Measurements from ENCODE around the gene EHD4. TPM values are rescaled to one million over a fixed set of nuclear protein-coding genes. Genes with fewer than 3 reads are reported as not detected.

The EHD4 gene
- total RNA-seq, 1 donor from 2014 or later: 39.7 TPM

GRCh38 chr15:41994772-41995475 lies 22.6 kb upstream of the EHD4 start:
- DNase-seq (ENCODE audit: low spot score): no peak

DNA sequence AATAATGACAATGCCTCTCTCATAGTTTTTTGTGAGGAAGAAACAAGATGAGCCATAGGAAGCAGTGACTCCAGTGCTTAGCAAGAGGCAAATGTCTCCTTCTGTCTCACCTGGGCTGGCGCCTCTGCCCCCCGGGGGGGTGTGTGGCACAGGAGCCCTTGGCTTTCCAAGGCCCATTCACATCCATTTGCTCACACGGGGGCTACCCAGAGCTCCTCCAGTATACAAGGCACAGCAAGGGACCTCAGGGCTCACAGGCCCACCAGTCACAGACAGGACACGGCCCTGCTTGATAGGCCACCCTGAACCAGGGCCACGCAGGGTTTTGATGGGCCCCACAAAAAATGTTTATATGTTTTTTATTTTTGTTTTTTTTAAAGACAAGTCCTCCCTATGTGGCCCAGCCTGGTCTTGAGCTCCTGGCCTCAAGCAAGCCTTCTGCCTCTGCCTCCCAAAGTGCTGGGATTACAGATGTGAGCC lies 21.9 kb upstream of the EHD4 start:
- DNase-seq (ENCODE audit: low spot score): no peak

DNA sequence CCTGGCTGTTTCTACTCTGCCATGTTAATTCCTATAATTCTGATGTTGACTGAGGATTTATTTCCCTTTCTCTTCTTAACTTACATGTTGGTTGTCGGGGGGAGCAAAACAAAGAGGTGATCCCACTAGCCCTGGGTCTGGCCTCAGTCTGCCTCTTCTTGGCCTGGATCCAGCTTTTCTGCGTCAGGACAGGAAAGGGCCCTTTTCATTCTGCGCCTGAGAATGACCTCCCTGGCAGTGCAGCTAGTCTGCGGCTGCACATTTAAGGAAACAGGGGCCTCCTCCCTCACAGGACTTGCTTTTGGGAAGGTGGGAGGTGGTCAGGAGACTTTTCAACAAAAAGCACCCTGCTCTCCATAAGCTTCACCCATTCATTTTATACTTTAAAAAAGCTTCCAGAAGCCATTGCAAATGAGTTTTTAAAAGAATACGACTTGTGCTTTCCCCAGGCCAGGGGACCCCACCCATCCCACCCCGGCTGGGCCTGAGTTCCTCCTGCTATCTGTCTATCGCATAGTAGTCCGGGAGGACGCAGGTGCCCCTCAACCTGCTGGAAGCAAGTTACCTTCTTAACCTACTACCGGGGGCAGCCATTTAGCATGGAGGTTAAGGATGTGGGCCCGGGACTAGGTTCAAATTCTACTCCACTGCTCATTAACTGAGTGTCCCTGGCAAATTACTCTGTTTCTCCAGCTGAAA lies 21.3 kb upstream of the EHD4 start:
- no peak for DNase-seq (ENCODE audit: low spot score)

GRCh38 chr15:41992803-41993190 lies 20.4 kb upstream of the EHD4 start:
- no peak for DNase-seq (ENCODE audit: low spot score)

GRCh38 chr15:41992151-41992802 lies 19.9 kb upstream of the EHD4 start:
- DNase-seq (ENCODE audit: low spot score): no peak

DNA sequence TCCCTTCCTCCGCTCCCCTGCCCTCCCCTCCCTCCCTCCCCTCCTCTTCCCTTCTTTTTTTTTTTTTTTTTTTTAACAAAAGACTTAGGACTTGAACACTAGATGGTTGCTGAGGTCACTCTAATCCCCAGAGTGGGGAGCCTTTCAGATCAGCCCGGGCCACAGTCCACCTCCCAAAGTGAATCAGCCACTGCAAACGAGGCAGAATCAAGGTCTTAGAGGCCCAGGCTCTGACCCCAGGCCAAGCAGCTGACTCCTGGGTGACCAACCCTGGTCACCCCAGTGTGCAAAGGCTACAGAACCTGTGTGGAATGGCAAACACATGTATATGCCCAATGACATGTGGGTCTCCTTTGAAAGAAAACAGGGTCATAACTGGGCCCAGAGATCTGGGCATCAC lies 18.3 kb upstream of the EHD4 start:
- DNase-seq (ENCODE audit: low spot score): no peak

DNA sequence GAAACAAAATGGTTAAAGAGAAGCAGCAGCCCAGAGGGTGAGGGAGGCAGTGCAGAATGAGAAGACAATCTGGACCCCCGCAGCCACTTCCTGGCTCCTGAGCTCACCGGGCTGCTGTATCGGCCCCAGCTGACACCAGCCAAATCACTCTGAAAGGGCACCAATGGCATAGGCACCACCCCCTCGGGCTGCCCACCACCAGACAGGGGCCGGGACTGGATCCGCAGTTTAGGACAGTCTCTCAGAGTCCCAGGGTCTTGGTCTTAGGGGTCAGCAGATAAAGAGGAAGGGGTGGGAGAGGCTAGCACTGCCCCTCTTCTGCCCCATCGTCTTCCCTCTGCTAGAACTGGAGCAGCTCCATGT lies 17.9 kb upstream of the EHD4 start:
- no peak for DNase-seq (ENCODE audit: low spot score)

DNA sequence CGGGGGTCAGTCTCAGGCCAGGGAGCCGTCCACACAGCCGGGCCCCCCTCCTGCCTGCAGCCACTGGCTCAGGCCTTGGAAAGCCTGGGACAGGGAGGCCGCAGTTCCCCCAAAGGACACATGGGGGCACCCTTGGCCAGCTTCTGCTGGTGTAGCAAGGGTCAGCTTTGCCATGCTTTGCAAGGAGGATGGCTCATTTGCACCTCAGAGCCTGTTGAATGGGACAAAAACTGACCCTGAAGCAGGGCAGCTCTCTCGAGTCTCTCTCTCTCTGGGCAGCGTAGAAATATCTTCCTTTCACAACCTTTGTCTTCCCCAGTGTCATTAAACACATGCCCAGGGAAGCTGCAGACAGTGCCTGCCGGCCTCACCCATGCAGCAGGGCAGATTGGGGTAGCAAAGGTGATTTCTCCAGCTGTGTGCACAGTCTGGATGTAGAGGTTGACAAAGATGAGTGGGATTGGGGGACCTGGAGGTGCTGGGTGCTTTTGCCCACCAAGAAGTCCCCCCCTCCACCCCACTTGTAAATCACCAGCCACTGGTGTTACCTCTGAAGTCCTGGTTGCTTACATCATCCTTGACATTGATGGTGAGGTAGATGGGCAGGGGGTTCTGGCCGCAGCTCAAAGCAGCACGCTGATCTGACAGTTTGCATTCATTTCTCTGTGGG lies 17.4 kb upstream of the EHD4 start:
- DNase-seq (ENCODE audit: low spot score): peak; percentile 89

- no peak for DNase-seq (ENCODE audit: low spot score)
Observed at GRCh38 chr15:41988896-41989572, 16.7 kb upstream of the EHD4 start.

- DNase-seq (ENCODE audit: low spot score): no peak
Observed at GRCh38 chr15:41987925-41988275, 15.5 kb upstream of the EHD4 start.

DNA sequence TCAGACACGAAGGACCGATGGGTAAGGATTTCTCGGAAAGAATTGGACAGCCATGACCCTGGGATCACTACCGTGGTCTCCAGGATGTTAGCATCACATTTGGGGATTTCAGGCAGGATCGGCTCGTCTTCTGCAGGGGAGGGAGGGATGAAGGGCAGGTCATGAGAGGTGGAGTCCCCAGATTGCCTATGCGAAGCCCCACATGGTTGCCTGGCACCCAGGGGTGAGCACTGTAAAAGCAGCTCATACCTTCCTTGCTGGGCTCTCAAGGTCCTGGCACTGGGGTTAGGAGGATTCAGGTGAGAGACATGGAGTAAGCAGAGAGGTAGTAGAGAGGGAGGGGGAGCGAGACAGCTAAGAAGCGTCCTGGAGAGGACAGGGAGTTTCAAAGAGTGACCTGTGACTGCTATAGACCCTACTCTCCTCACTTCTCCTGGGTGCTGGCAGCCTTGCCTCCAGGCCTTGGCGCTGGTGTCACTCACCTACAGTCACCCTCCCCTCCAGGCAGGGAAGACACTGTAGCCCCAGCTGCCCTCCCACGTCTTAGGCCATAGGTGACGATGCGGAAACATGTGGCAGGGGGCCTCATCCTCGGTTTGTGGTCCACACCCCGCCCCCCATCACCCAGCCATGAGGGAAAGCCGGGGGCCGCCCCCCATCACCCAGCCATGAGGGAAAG lies 15.0 kb upstream of the EHD4 start:
- DNase-seq (ENCODE audit: low spot score): no peak

GRCh38 chr15:41985236-41986160 lies 13.1 kb upstream of the EHD4 start:
- no peak for DNase-seq (ENCODE audit: low spot score)

GRCh38 chr15:41984622-41985021 lies 12.3 kb upstream of the EHD4 start:
- no peak for DNase-seq (ENCODE audit: low spot score)

DNA sequence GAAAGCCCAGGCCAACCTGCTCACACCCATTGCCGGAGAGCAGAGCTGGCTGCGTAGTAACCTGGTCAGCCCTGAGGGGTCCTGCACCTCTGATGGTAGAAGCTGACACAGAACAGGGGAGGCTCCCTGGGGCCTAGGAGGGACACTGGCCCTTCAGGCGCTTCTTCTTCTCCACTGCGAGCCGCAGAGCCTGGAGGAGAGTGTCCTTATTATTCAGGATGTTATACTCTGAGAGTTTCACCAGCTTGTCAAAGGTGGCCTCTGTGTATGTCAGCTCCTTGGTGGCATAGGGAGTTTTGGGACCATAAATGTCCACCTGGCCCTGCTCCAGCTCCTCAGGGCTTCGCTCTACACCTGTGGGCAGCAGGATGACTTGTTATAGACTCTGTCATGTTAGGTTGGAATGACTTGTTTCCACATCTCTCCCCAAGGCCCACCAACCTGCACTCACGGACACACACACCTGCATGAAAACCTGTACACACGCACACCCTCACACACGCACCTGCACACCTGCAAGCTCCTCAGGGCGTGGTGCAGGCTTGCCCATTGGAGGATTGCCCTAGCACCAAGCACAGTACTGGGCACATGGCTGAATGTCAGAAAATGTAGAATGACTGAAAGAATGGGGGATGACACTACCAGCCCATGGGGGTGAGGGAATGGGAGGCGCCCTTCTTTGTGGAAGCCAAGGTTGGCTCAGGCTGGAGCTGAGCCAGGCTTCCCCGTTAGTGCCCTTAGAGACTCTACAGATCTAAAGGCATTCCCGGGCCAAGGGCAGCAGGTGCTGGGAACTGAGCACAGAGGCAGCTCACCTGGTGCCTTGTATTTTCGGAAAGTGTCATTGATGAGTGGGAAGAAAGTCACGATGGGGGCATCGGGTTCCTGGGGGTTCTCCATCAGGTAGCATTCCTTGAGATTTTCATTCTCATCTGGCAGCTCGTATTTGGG lies 11.5 kb upstream of the EHD4 start:
- DNase-seq (ENCODE audit: low spot score): no peak

DNA sequence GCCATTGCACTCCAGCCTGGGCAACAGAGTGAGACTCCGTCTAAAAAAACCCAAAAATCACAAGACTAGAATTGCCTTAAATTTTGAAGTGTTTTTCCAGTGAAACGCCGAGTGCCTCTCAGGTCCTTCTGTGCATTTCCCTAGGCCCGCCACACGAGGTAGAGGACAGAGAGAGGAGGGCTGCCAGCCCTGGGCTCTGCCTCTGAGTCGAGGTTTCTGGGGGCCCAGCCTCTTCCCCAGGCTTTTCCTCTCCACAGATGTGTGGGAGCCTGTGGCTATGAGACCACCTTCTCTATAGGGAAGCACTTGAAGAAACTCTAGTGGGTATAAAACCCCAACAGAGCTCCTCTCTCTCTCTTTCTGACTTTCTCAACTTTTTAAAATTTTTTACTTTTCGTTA lies 10.9 kb upstream of the EHD4 start:
- no peak for DNase-seq (ENCODE audit: low spot score)

GRCh38 chr15:41982133-41982930 lies 10.0 kb upstream of the EHD4 start:
- no peak for DNase-seq (ENCODE audit: low spot score)

GRCh38 chr15:41981371-41982132 lies 9.2 kb upstream of the EHD4 start:
- DNase-seq (ENCODE audit: low spot score): no peak
